Panc1 (cell line): ENCODE results near the gene MAGI2.

Experiments used
- CTCF ChIP-seq: fragments of 450-650 bp; IDR thresholded peaks from 2 replicates; pipeline ENCODE4 v1.5.1; 2017; ENCODE audit warnings: mild to moderate bottlenecking
- POLR2AphosphoS5 ChIP-seq: IDR thresholded peaks from 2 replicates; pipeline ENCODE4 v1.6.1; 2012; ENCODE audit warnings: mild to moderate bottlenecking, low read depth, low read length, moderate library complexity

DNA sequence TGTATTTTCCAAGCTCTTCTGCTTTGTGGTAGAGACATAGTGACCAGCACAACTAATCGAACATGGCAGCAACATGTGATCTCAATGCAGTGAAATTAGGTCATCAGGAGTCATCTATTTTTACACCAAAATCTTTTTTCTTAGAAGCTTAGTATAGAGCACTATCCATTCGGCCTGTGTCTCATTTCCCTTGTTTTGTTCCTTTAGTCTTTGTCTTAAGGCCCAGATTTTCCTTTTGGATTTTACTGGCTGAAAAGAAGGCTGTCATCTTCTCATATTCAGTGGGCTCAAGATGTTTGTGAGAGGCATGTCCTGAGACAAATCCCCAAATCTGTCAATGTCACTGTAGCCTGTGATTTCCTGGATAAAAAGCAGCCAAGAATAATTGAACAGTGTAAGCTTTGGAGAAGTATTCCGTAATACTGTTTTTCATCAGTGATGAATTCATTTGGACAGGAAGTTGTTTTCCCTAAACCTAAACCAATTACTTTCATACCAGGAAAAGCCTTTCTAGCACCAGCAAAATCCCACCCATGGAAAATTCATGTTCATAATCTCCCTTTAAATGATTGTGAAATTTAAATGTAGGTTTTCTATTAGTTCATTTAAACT is 55.2 kb downstream of the MAGI2 start:
- TF ChIP-seq CTCF (no peak), POLR2AphosphoS5 (no peak)
